ENCODE measurements around the gene GFPT2.

- TF ChIP-seq CTCF (IDR thresholded peaks at IDR 0.05): no peak
- no peak for TF ChIP-seq POLR2A (IDR thresholded peaks at IDR 0.05)
Observed at GRCh38 chr5:180281706-180282105, 71.4 kb downstream of the GFPT2 start.

All from esophagus squamous epithelium (tissue), 4 donors.